GM12878 (cell line): ENCODE measurements around the gene CRAMP1.

Experiments used
- CEBPB ChIP-seq, 2 experiments: fragments of 150-350 bp in 1 of 2; IDR thresholded peaks; 2 replicates each; pipeline ENCODE4 v1.6.1; 2012 to 2014; ENCODE audit warnings: low read depth in 2 of 2, low read length in 2 of 2, borderline replicate concordance in 1 of 2, inconsistent platforms in 1 of 2
- GABPA ChIP-seq: IDR thresholded peaks from 2 replicates; pipeline ENCODE4 v1.6.1; 2014; ENCODE audit warnings: antibody characterized with exemption, low read depth, mild to moderate bottlenecking, inconsistent platforms
- NR2C2 ChIP-seq: IDR thresholded peaks from 2 replicates; pipeline ENCODE4 v1.6.1; 2011; ENCODE audit warnings: borderline replicate concordance, low read depth; ENCODE audit not compliant: control insufficient read depth, insufficient read length
- POU2F2 ChIP-seq: IDR thresholded peaks from 3 replicates; pipeline ENCODE4 v1.6.1; 2011; ENCODE audit warnings: low read depth, mild to moderate bottlenecking, low read length, borderline replicate concordance
- SRF ChIP-seq, 2 experiments: IDR thresholded peaks; 2 replicates each; pipeline ENCODE4 v1.6.1; 2011; ENCODE audit warnings: low read depth in 2 of 2, low read length in 2 of 2, mild to moderate bottlenecking in 1 of 2, moderate library complexity in 1 of 2
- SUZ12 ChIP-seq: fragments of 200-600 bp; sonication (generic); IDR thresholded peaks from one replicate; pipeline ENCODE4 v1.6.1; 2018; ENCODE audit warnings: antibody characterized with exemption, mild to moderate bottlenecking; ENCODE audit not compliant: unreplicated experiment
- TCF12 ChIP-seq: IDR thresholded peaks from 2 replicates; pipeline ENCODE4 v1.6.1; 2011; ENCODE audit warnings: low read depth, mild to moderate bottlenecking, low read length
- TF ChIP-seq, protein P1 (sequence below): IDR thresholded peaks from 2 replicates; pipeline ENCODE4 v1.6.1; 2011; ENCODE audit warnings: low read depth, mild to moderate bottlenecking, low read length, moderate library complexity, borderline replicate concordance; ENCODE audit errors: extremely low read depth
- TF ChIP-seq, protein P2 (sequence below): fragments of 150-350 bp; IDR thresholded peaks from 2 replicates; pipeline ENCODE4 v1.6.1; 2016; ENCODE audit warnings: low read depth, low read length
- TF ChIP-seq, protein P3 (sequence below): fragments of 450-650 bp; formaldehyde crosslinking; IDR thresholded peaks from 2 replicates; pipeline ENCODE4 v1.4.0; 2022; ENCODE audit warnings: mild to moderate bottlenecking, moderate library complexity
- TF ChIP-seq, protein P4 (sequence below), 3 experiments: IDR thresholded peaks in 2 of 3; conservative IDR thresholded peaks in 1 of 3; 2 replicates each; pipeline ENCODE4 v1.5.1; 2011; ENCODE audit warnings: low read depth in 3 of 3, low read length in 3 of 3, mild to moderate bottlenecking in 3 of 3, control low read depth in 2 of 3, moderate library complexity in 2 of 3, inconsistent platforms in 1 of 3, mixed read lengths in 1 of 3; ENCODE audit not compliant: control insufficient read depth in 2 of 3, insufficient read depth in 1 of 3; ENCODE audit errors: extremely low read depth in 1 of 3

DNA sequence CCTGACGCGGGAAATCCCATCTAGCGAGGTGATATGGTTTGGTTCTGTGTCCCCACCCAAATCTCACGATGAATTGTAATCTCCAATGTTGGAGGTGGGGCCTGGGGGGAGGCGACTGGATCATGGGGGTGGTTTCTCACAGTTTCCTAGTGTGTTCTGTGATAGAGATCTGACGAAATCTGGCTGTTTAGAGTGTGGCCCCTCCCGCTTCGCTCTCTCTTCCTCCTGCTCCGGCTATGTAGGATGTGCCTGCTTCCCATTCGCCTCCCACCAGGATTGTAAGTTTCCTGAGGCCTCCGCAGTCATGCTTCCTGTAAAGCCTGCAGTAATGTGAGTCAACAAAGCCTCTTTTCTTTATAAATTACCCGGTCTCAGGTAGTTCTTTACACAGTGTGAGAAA, 31.9 kb upstream of the CRAMP1 start:
- TF ChIP-seq NR2C2 (no peak), GABPA (no peak), SRF (IDR thresholded peaks at IDR 0.05; ENCODE audit: low read depth in 2 of 2, low read length in 2 of 2) (no peak), CEBPB (IDR thresholded peaks at IDR 0.05; ENCODE audit: borderline replicate concordance in 1 of 2, low read depth in 2 of 2, low read length in 2 of 2) (no peak), TCF12 (no peak), SUZ12 (no peak), POU2F2 (no peak)
- TF ChIP-seq, protein P1, sequence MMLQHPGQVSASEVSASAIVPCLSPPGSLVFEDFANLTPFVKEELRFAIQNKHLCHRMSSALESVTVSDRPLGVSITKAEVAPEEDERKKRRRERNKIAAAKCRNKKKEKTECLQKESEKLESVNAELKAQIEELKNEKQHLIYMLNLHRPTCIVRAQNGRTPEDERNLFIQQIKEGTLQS = no peak
- TF ChIP-seq, protein P2, sequence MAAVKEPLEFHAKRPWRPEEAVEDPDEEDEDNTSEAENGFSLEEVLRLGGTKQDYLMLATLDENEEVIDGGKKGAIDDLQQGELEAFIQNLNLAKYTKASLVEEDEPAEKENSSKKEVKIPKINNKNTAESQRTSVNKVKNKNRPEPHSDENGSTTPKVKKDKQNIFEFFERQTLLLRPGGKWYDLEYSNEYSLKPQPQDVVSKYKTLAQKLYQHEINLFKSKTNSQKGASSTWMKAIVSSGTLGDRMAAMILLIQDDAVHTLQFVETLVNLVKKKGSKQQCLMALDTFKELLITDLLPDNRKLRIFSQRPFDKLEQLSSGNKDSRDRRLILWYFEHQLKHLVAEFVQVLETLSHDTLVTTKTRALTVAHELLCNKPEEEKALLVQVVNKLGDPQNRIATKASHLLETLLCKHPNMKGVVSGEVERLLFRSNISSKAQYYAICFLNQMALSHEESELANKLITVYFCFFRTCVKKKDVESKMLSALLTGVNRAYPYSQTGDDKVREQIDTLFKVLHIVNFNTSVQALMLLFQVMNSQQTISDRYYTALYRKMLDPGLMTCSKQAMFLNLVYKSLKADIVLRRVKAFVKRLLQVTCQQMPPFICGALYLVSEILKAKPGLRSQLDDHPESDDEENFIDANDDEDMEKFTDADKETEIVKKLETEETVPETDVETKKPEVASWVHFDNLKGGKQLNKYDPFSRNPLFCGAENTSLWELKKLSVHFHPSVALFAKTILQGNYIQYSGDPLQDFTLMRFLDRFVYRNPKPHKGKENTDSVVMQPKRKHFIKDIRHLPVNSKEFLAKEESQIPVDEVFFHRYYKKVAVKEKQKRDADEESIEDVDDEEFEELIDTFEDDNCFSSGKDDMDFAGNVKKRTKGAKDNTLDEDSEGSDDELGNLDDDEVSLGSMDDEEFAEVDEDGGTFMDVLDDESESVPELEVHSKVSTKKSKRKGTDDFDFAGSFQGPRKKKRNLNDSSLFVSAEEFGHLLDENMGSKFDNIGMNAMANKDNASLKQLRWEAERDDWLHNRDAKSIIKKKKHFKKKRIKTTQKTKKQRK = no peak
- TF ChIP-seq, protein P3, sequence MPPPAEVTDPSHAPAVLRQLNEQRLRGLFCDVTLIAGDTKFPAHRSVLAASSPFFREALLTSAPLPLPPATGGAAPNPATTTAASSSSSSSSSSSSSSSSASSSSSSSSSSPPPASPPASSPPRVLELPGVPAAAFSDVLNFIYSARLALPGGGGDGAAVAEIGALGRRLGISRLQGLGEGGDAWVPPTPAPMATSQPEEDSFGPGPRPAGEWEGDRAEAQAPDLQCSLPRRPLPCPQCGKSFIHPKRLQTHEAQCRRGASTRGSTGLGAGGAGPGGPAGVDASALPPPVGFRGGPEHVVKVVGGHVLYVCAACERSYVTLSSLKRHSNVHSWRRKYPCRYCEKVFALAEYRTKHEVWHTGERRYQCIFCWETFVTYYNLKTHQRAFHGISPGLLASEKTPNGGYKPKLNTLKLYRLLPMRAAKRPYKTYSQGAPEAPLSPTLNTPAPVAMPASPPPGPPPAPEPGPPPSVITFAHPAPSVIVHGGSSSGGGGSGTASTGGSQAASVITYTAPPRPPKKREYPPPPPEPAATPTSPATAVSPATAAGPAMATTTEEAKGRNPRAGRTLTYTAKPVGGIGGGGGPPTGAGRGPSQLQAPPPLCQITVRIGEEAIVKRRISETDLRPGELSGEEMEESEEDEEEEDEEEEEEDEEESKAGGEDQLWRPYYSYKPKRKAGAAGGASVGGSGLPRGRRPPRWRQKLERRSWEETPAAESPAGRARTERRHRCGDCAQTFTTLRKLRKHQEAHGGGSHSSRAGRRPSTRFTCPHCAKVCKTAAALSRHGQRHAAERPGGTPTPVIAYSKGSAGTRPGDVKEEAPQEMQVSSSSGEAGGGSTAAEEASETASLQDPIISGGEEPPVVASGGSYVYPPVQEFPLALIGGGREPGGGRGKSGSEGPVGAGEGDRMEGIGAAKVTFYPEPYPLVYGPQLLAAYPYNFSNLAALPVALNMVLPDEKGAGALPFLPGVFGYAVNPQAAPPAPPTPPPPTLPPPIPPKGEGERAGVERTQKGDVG = no peak
- TF ChIP-seq, protein P4, sequence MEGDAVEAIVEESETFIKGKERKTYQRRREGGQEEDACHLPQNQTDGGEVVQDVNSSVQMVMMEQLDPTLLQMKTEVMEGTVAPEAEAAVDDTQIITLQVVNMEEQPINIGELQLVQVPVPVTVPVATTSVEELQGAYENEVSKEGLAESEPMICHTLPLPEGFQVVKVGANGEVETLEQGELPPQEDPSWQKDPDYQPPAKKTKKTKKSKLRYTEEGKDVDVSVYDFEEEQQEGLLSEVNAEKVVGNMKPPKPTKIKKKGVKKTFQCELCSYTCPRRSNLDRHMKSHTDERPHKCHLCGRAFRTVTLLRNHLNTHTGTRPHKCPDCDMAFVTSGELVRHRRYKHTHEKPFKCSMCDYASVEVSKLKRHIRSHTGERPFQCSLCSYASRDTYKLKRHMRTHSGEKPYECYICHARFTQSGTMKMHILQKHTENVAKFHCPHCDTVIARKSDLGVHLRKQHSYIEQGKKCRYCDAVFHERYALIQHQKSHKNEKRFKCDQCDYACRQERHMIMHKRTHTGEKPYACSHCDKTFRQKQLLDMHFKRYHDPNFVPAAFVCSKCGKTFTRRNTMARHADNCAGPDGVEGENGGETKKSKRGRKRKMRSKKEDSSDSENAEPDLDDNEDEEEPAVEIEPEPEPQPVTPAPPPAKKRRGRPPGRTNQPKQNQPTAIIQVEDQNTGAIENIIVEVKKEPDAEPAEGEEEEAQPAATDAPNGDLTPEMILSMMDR (IDR thresholded peaks at IDR 0.05 in 2 of 3, conservative IDR thresholded peaks at IDR 0.05 in 1 of 3; ENCODE audit: control insufficient read depth in 2 of 3, extremely low read depth in 1 of 3, insufficient read depth in 1 of 3, low read depth in 3 of 3, low read length in 3 of 3) = no peak
